ENCODE measurements around the gene ARHGAP29.

DNA sequence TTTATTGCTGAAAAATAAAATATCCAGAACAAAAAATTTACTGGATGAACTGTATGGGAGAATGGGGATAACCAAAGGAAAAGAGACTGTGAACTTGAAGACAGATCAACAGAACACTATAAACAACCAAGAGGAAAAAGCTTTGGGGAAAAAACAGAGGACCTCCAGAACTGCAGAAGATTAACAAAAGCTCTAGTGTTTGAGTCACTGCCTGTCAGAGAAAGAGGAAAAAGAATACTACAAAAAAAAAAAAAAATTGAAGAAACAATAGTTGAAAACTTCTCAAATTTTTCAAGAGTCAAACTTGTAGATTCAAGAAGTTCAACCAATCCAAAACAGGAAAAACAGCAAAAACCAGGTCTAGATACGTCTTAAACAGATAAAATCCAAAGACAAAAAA, 44.3 kb downstream of the ARHGAP29 start:
- TF ChIP-seq, protein P1, sequence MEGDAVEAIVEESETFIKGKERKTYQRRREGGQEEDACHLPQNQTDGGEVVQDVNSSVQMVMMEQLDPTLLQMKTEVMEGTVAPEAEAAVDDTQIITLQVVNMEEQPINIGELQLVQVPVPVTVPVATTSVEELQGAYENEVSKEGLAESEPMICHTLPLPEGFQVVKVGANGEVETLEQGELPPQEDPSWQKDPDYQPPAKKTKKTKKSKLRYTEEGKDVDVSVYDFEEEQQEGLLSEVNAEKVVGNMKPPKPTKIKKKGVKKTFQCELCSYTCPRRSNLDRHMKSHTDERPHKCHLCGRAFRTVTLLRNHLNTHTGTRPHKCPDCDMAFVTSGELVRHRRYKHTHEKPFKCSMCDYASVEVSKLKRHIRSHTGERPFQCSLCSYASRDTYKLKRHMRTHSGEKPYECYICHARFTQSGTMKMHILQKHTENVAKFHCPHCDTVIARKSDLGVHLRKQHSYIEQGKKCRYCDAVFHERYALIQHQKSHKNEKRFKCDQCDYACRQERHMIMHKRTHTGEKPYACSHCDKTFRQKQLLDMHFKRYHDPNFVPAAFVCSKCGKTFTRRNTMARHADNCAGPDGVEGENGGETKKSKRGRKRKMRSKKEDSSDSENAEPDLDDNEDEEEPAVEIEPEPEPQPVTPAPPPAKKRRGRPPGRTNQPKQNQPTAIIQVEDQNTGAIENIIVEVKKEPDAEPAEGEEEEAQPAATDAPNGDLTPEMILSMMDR (IDR thresholded peaks at IDR 0.05) = no peak
- no peak for TF ChIP-seq EP300 (IDR thresholded peaks at IDR 0.05; ENCODE audit: low read depth)
- no peak for TF ChIP-seq POLR2A (IDR thresholded peaks at IDR 0.05)
